Measurements from ENCODE around the gene AJM1. TPM values are rescaled to one million over a fixed set of nuclear protein-coding genes. Genes with fewer than 3 reads are reported as not detected.

Gene AJM1
- total RNA-seq, 1 experiment from 2014 or later, result 1.8 TPM

DNA sequence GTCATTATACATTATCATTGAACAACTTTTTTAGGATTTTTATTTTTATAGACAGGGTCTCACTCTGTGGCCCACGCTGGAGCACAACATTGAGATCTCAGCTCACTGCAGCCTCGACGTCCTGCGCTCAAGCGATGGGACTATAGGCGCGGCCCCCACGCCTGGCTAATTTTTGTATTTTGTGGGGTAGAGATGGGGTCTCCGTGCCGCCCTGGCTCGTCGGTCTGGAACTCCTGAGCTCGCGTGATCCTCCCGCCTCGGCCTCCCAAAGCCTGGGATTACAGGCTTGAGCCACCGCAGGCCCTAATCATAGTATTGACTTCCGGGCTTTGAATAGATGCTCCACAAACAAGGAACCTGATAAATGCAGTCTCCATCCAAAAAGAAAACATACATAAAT lies 25.2 kb downstream of the AJM1 start:
- Histone ChIP-seq H3K23me2 (ENCODE audit: insufficient read length, low read depth, low read length, poor library complexity, severe bottlenecking) (peaks cover 4% of the 10 kb centered on the region), H4K20me1 (ENCODE audit: control insufficient read depth, insufficient read depth, insufficient read length) (no peaks in the 10 kb centered on the region), H3T11ph (ENCODE audit: low read length) (no peak overlapping the region), H2BK12ac (ENCODE audit: insufficient read length, low read depth, low read length) (no peak overlapping the region), H2AK5ac (ENCODE audit: insufficient read length, low read length) (no peak overlapping the region), H3K4me2 (ENCODE audit: insufficient read depth, insufficient read length, low read length) (no peak overlapping the region), H3K27me3 (ENCODE audit: insufficient read depth, low read length) (no peaks in the 10 kb centered on the region), H2BK15ac (ENCODE audit: low read depth, low read length) (no peak overlapping the region), H2BK120ac (ENCODE audit: low read depth, low read length, poor library complexity, severe bottlenecking) (no peak overlapping the region), H3K79me2 (ENCODE audit: insufficient read depth, low read length) (peaks cover 2% of the 10 kb centered on the region; the same call in 1 of the 2 replicates), H3K9ac (ENCODE audit: extremely low read depth, insufficient read length, low read length) (no peak overlapping the region), H4K8ac (replicated peaks; ENCODE audit: insufficient read length, low read depth, low read length) (no peak overlapping the region), H3K14ac (ENCODE audit: insufficient read depth, low read length) (no peak overlapping the region), H2BK20ac (ENCODE audit: low read depth, low read length, poor library complexity, severe bottlenecking) (no peak overlapping the region), H3K56ac (ENCODE audit: insufficient read length, low read depth, low read length) (no peak overlapping the region), H2AFZ (ENCODE audit: low read length) (no peak overlapping the region), H3K4ac (ENCODE audit: low read depth, low read length) (no peak overlapping the region), H3K9me3 (ENCODE audit: control insufficient read depth, low read depth, low read length) (peaks cover 5% of the 10 kb centered on the region), H3K4me1 (ENCODE audit: insufficient read depth, low read length) (0 out of 2 replicates have a peak, but pooled peaks cover 3% of the 10 kb centered on the region), H3K79me1 (ENCODE audit: insufficient read depth, low read depth, low read length, poor library complexity, severe bottlenecking) (peaks cover 2% of the 10 kb centered on the region), H4K5ac (ENCODE audit: insufficient read length, low read depth, low read length) (no peak overlapping the region), H3K18ac (ENCODE audit: insufficient read length, low read depth, low read length) (no peak overlapping the region), H3K23ac (ENCODE audit: insufficient read length, low read depth, low read length) (no peak overlapping the region), H3K27ac (ENCODE audit: insufficient read length, low read depth, low read length) (no peak overlapping the region), H2BK5ac (ENCODE audit: insufficient read length, low read length) (no peak overlapping the region), H4K91ac (ENCODE audit: insufficient read length, low read depth, low read length) (no peak overlapping the region)
- H3K27ac Mint-ChIP-seq, result no peak overlapping the region
- peak overlapping the region; percentile 63 to 81 for H3K4me3 Mint-ChIP-seq
- TF ChIP-seq, protein P1, sequence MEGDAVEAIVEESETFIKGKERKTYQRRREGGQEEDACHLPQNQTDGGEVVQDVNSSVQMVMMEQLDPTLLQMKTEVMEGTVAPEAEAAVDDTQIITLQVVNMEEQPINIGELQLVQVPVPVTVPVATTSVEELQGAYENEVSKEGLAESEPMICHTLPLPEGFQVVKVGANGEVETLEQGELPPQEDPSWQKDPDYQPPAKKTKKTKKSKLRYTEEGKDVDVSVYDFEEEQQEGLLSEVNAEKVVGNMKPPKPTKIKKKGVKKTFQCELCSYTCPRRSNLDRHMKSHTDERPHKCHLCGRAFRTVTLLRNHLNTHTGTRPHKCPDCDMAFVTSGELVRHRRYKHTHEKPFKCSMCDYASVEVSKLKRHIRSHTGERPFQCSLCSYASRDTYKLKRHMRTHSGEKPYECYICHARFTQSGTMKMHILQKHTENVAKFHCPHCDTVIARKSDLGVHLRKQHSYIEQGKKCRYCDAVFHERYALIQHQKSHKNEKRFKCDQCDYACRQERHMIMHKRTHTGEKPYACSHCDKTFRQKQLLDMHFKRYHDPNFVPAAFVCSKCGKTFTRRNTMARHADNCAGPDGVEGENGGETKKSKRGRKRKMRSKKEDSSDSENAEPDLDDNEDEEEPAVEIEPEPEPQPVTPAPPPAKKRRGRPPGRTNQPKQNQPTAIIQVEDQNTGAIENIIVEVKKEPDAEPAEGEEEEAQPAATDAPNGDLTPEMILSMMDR (conservative IDR thresholded peaks at IDR 0.05), result no peak
- H3K27me3 Mint-ChIP-seq (ENCODE audit: low read depth), result peaks cover 15% of the 10 kb centered on the region
- peaks cover 19 to 49% (median 46%) of the 10 kb centered on the region in 3 experiments for H3K36me3 Mint-ChIP-seq (ENCODE audit: insufficient read depth in 1 of 3, low read depth in 3 of 3)
- no CpG with 5 or more reads among the region's 18 CpGs for whole genome bisulfite sequencing (ENCODE audit: extremely low coverage, insufficient read length, low lambda C conversion rate)
- H3K9me3 Mint-ChIP-seq, result peaks cover 35 to 53% of the 10 kb centered on the region in 2 experiments
- H3K4me1 Mint-ChIP-seq, result peaks cover 5 to 6% of the 10 kb centered on the region in 2 experiments
- no peak for DNase-seq
